A673 (cell line): ENCODE results near the gene RUNDC1. TPM values are rescaled to one million over a fixed set of nuclear protein-coding genes. Genes with fewer than 3 reads are reported as not detected.
"Not testable (repeated sequence)": the region's sequence is repeated elsewhere in the genome, so short reads cannot be mapped to it uniquely, and the experiment has no call there.

Experiments
- BruUV-seq: library from RNA; stranded (reverse); fragments of 400-500 nt; replicated peaks from 2 replicates; lab custom pipeline; 2021; lab: Mats Ljungman, UMichigan
- CTCF ChIA-PET: fragments of 300-600 bp; sonication (Branson Sonifier 250); formaldehyde crosslinking; loops from one replicate; lab custom pipeline; 2022; ENCODE audit warnings: antibody characterized with exemption; lab: Charles Lee
- POLR2A ChIA-PET: fragments of 300-600 bp; sonication (Branson Sonifier 250); formaldehyde crosslinking; loops from one replicate; lab custom pipeline; 2022; ENCODE audit warnings: antibody characterized with exemption; ENCODE audit not compliant: low non-redundant PET; lab: Charles Lee
- DNase-seq: peaks from one replicate; pipeline ENCODE4 v3.0.0-alpha.2; 2015; ENCODE audit warnings: low spot score
- H3K27ac ChIP-seq: fragments of 200-600 bp; sonication (generic); 2 replicates; pipeline ENCODE4 v1.5.1; 2016; ENCODE audit warnings: mixed run types, low read depth, mild to moderate bottlenecking, mixed read lengths, antibody characterized with exemption, low read length; ENCODE audit not compliant: poor library complexity, severe bottlenecking
- H3K27me3 ChIP-seq: fragments of 200-600 bp; sonication (generic); replicated peaks from 2 replicates; pipeline ENCODE4 v1.6.1; 2017; ENCODE audit warnings: mixed run types, low read depth, mild to moderate bottlenecking, mixed read lengths, antibody characterized with exemption, low read length; ENCODE audit not compliant: insufficient read depth, poor library complexity
- H3K36me3 ChIP-seq: fragments of 200-600 bp; sonication (generic); 2 replicates; pipeline ENCODE4 v1.6.1; 2016; ENCODE audit warnings: mixed run types, mild to moderate bottlenecking, mixed read lengths, antibody characterized with exemption, low read length; ENCODE audit not compliant: insufficient read depth, poor library complexity, severe bottlenecking
- H3K4me1 ChIP-seq: fragments of 200-600 bp; sonication (generic); 2 replicates; pipeline ENCODE4 v1.6.1; 2017; ENCODE audit warnings: mixed run types, mild to moderate bottlenecking, mixed read lengths, antibody characterized with exemption, low read length; ENCODE audit not compliant: insufficient read depth, poor library complexity, severe bottlenecking
- H3K4me3 ChIP-seq: fragments of 200-600 bp; sonication (generic); 2 replicates; pipeline ENCODE4 v1.5.1; 2016; ENCODE audit warnings: low read depth, mixed run types, mild to moderate bottlenecking, mixed read lengths, low read length; ENCODE audit not compliant: poor library complexity, severe bottlenecking
- H3K9me3 ChIP-seq: fragments of 200-600 bp; sonication (generic); 2 replicates; pipeline ENCODE4 v1.6.1; 2016; ENCODE audit warnings: mixed run types, low read depth, mild to moderate bottlenecking, mixed read lengths, antibody characterized with exemption, low read length; ENCODE audit not compliant: poor library complexity, severe bottlenecking
- EZH2 ChIP-seq: fragments of 200-600 bp; sonication (generic); IDR thresholded peaks from 2 replicates; pipeline ENCODE4 v1.6.1; 2017; ENCODE audit warnings: borderline replicate concordance, low read depth, mild to moderate bottlenecking, mixed read lengths, antibody characterized with exemption, low read length; ENCODE audit not compliant: poor library complexity, severe bottlenecking
- intact Hi-C: fragments of 100-400 bp; cut with micrococcal nuclease; formaldehyde crosslinking; loops from one replicate; pipeline ENCODE4 v1.10.0; 2022; ENCODE audit not compliant: unreplicated experiment
- total RNA-seq: library from RNA; stranded (reverse); gene quantifications from 2 replicates; pipeline ENCODE4 v1.2.3, GENCODE V29; 2021
- TF ChIP-seq, protein P1 (sequence below): fragments of 300-800, 200-600 bp; sonication (generic); conservative IDR thresholded peaks from 2 replicates; pipeline ENCODE4 v1.5.1; 2017; ENCODE audit warnings: low read depth, mild to moderate bottlenecking, antibody characterized with exemption, low read length, moderate library complexity, mixed read lengths

The RUNDC1 gene
- total RNA-seq, 1 experiment from 2014 or later: 8.0 TPM

DNA sequence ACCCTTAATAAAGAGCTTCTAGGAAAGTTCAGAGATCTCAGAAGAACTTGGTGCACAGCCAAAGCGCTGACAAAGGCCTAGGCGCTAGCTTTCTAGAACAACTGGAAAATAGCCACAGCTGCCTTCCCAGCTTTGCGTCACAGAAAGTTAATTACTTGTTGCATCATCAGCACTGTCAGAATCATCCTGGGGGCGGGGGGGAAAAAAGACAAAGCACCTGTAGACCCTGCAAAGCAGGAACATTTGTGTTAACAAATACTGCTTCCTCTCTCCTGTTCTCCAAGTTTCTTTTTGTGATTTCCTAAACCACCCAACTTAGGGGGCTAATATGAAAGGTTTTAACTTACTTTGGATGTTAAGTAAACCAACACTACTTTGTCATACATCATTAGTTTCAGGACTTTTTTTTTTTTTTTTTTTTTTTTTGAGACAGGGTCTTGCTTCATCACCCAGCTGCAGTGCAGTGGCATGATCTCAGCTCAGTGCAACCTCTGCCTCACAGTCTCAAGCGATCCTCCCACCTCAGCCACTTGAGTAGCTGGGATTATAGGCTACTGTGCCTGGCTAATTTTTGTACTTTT is 11.3 kb upstream of the RUNDC1 start:
- peak; percentile 24 for DNase-seq
- Histone ChIP-seq H3K27me3 (no peaks in the 10 kb centered on the region), H3K4me3 (no peak overlapping the region), H3K9me3 (no peaks in the 10 kb centered on the region), H3K4me1 (no peaks in the 10 kb centered on the region), H3K27ac (peak overlapping the region; percentile 30), H3K36me3 (no peaks in the 10 kb centered on the region)
- ChIA-PET CTCF (interaction anchor here (0.7 kb wide), 1 partner anchor 31 kb away, joined by 8 read pairs; no protein-coding TSS in a partner anchor), POLR2A (no interaction called here)
- intact Hi-C loops: no loop called here
- no TSS peak for BruUV-seq
- TF ChIP-seq, protein P1, sequence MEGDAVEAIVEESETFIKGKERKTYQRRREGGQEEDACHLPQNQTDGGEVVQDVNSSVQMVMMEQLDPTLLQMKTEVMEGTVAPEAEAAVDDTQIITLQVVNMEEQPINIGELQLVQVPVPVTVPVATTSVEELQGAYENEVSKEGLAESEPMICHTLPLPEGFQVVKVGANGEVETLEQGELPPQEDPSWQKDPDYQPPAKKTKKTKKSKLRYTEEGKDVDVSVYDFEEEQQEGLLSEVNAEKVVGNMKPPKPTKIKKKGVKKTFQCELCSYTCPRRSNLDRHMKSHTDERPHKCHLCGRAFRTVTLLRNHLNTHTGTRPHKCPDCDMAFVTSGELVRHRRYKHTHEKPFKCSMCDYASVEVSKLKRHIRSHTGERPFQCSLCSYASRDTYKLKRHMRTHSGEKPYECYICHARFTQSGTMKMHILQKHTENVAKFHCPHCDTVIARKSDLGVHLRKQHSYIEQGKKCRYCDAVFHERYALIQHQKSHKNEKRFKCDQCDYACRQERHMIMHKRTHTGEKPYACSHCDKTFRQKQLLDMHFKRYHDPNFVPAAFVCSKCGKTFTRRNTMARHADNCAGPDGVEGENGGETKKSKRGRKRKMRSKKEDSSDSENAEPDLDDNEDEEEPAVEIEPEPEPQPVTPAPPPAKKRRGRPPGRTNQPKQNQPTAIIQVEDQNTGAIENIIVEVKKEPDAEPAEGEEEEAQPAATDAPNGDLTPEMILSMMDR: no peak

DNA sequence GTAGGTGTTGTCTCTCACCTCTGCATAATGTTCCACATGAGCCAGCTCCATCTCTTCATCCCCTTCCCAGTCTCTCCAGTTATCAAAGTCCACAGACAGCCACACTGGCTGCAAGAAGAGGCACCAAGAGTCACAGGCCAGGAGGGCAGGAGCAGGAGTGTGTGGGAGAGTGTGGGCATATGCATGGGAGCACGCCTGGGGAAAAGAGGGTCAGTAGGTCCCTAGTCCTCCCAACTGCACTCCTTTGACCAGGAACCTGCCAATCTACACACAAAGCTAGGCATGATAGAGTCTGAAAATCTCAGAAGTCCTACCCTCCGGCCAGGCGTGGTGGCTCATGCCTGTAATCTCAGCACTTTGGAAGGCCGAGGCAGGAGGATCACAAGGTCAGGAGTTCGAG is 8.8 kb upstream of the RUNDC1 start:
- BruUV-seq: no TSS peak
- no peak for DNase-seq
- H3K9me3 ChIP-seq: no peaks in the 10 kb centered on the region
- ChIA-PET POLR2A (no interaction called here), CTCF (no interaction called here)
- intact Hi-C loops: no loop called here
- H3K27me3 ChIP-seq: no peaks in the 10 kb centered on the region
- no peak overlapping the region for H3K4me3 ChIP-seq
- H3K36me3 ChIP-seq: no peaks in the 10 kb centered on the region
- H3K4me1 ChIP-seq: no peaks in the 10 kb centered on the region
- TF ChIP-seq, protein P1: no peak
- no peak for TF ChIP-seq EZH2
- no peak overlapping the region for H3K27ac ChIP-seq

DNA sequence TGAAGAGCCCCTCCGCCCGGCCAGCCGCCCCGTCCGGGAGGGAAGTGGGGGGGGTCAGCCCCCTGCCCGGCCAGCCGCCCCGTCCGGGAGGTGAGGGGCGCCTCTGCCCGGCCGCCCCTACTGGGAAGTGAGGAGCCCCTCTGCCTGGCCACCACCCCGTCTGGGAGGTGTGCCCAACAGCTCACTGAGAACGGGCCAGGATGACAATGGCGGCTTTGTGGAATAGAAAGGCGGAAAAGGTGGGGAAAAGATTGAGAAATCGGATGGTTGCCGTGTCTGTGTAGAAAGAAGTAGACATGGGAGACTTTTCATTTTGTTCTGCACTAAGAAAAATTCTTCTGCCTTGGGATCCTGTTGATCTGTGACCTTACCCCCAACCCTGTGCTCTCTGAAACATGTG is 7.0 kb upstream of the RUNDC1 start:
- intact Hi-C loops, H3K27ac ChIP-seq, CTCF ChIA-PET, H3K36me3 ChIP-seq, BruUV-seq, H3K4me3 ChIP-seq, H3K27me3 ChIP-seq, H3K9me3 ChIP-seq, H3K4me1 ChIP-seq, DNase-seq, POLR2A ChIA-PET: not testable (repeated sequence)

DNA sequence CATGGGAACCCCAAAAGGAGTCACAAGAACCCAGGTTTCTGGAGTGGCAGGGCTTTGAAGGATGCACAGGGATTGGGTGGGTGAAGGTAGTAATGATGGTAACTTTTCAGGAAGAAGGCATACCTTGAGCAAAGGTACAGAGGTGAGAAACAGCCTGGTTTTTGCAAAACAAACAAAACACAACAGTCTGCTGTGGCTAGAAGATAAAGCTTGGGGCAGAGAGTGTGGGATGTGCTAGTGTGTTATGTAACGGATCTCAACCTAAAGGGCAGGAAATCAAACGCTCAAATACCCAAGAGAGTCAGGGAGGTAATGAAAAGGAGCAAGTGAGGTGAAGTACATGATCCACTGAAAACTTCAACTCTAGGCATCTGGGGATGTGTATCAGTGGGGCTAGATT is 5.1 kb upstream of the RUNDC1 start:
- no TSS peak for BruUV-seq
- POLR2A ChIA-PET: no interaction called here

DNA sequence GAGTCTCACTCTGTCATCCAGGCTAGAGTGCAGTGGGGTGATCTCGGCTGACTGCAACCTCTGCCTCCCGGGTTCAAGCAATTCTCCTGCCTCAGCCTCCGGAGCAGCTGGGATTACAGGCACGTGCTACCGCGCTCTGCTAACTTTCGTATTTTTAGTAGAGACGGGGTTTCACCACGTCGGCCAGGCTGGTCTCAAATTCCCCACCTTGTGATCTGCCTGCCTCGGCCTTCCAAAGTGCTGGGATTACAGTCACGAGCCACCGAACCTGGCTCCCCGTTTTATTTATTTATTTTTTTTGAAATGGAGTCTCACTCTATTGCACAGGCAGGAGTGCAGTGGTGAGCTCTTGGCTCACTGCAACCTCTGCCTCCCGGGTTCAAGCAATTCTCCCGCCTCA is 4.7 kb upstream of the RUNDC1 start:
- H3K27me3 ChIP-seq, H3K4me1 ChIP-seq, DNase-seq, BruUV-seq, H3K9me3 ChIP-seq, H3K4me3 ChIP-seq, intact Hi-C loops, H3K27ac ChIP-seq, CTCF ChIA-PET, H3K36me3 ChIP-seq, POLR2A ChIA-PET: not testable (repeated sequence)

More for the DNA sequence above, 5.1 kb upstream of the RUNDC1 start:
- TF ChIP-seq, protein P1: no peak
- TF ChIP-seq EZH2: no peak
- no peaks in the 10 kb centered on the region for H3K9me3 ChIP-seq
- H3K4me1 ChIP-seq: no peaks in the 10 kb centered on the region
- DNase-seq: no peak
- no peaks in the 10 kb centered on the region for H3K36me3 ChIP-seq
- intact Hi-C loops: no loop called here
- CTCF ChIA-PET: no interaction called here
- no peak overlapping the region for H3K4me3 ChIP-seq
- H3K27me3 ChIP-seq: no peaks in the 10 kb centered on the region
- H3K27ac ChIP-seq: no peak overlapping the region
